ENCODE measurements around the gene GKN1.

Gene GKN1

DNA sequence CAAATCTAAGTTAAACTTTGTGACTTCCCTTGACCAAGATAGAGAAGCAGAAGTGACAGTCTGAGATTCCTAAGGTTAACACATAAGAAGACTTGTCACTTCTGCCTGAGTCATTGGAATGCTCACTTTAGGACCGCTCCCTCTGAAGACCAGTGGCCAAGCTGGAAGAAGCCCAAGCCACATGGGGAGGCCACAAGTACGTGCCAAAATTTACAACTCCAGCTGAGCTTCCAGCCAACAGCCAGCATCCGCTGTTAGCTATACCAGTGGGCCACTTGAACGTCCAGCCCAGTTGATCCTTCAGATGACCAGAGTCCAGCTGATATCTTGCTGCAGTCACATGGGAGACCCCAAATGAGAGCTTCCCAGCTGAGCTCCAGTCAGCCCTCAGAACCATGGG is 20.4 kb downstream of the GKN1 start:
- no peaks in the 10 kb centered on the region for H3K36me3 ChIP-seq (ENCODE audit: insufficient read depth, low read length)
- no peak overlapping the region for H3K4me2 ChIP-seq (ENCODE audit: low read depth, low read length, poor library complexity, severe bottlenecking)
- TF ChIP-seq, protein P1, sequence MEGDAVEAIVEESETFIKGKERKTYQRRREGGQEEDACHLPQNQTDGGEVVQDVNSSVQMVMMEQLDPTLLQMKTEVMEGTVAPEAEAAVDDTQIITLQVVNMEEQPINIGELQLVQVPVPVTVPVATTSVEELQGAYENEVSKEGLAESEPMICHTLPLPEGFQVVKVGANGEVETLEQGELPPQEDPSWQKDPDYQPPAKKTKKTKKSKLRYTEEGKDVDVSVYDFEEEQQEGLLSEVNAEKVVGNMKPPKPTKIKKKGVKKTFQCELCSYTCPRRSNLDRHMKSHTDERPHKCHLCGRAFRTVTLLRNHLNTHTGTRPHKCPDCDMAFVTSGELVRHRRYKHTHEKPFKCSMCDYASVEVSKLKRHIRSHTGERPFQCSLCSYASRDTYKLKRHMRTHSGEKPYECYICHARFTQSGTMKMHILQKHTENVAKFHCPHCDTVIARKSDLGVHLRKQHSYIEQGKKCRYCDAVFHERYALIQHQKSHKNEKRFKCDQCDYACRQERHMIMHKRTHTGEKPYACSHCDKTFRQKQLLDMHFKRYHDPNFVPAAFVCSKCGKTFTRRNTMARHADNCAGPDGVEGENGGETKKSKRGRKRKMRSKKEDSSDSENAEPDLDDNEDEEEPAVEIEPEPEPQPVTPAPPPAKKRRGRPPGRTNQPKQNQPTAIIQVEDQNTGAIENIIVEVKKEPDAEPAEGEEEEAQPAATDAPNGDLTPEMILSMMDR (conservative IDR thresholded peaks at IDR 0.05; ENCODE audit: low read length) = no peak
- no peak for TF ChIP-seq EZH2phosphoT487 (IDR thresholded peaks at IDR 0.05; ENCODE audit: borderline replicate concordance)
- no peaks in the 10 kb centered on the region for H3K9me3 ChIP-seq (ENCODE audit: insufficient read depth, low read depth, low read length)
- H3K79me2 ChIP-seq (ENCODE audit: insufficient read depth, low read length) = no peaks in the 10 kb centered on the region
- H3K4me1 ChIP-seq (ENCODE audit: insufficient read depth, low read length, poor library complexity, severe bottlenecking) = no peaks in the 10 kb centered on the region
- no peak overlapping the region for H3K9ac ChIP-seq (ENCODE audit: low read depth, low read length, poor library complexity, severe bottlenecking)
- H3K27me3 ChIP-seq (ENCODE audit: insufficient read depth, low read length, poor library complexity, severe bottlenecking) = no peaks in the 10 kb centered on the region
- H3K4me3 ChIP-seq (ENCODE audit: low read length, poor library complexity, severe bottlenecking) = no peak overlapping the region
- H4K20me1 ChIP-seq (ENCODE audit: insufficient read depth, low read length, poor library complexity, severe bottlenecking) = no peaks in the 10 kb centered on the region
- no peaks in the 10 kb centered on the region for H3K9me2 ChIP-seq (replicated peaks; ENCODE audit: low read depth, low read length)
- no peak overlapping the region for H2AFZ ChIP-seq (ENCODE audit: low read length)
- no peaks in the 10 kb centered on the region for H3F3A ChIP-seq (ENCODE audit: low read depth)

DNA sequence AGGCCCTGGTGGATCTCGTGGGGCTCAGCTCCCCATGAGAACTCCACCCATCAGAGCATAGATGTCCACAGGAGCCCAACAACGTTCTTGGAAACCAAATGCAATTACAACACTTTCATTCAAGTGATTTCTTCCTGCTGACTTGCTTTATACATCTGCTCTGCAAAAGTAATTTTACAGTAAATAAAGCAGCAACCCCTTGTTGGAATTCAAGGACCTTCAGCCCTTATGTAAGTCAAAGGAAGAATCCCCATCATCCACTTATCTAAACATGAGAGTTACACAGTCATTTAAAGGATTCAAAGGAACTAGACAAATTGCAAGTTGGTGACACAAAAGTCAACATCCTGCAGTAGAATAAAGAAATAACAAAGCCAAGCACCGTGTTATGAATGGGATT is 21.5 kb downstream of the GKN1 start:
- Histone ChIP-seq H3K36me3 (ENCODE audit: insufficient read depth, low read length) (no peaks in the 10 kb centered on the region), H3K4me2 (ENCODE audit: low read depth, low read length, poor library complexity, severe bottlenecking) (no peak overlapping the region), H3K9me2 (replicated peaks; ENCODE audit: low read depth, low read length) (no peaks in the 10 kb centered on the region), H3K79me2 (ENCODE audit: insufficient read depth, low read length) (no peaks in the 10 kb centered on the region), H3K9ac (ENCODE audit: low read depth, low read length, poor library complexity, severe bottlenecking) (no peak overlapping the region), H3K9me3 (ENCODE audit: insufficient read depth, low read depth, low read length) (no peaks in the 10 kb centered on the region), H3K4me3 (ENCODE audit: low read length, poor library complexity, severe bottlenecking) (no peak overlapping the region), H3K4me1 (ENCODE audit: insufficient read depth, low read length, poor library complexity, severe bottlenecking) (no peaks in the 10 kb centered on the region), H2AFZ (ENCODE audit: low read length) (no peak overlapping the region), H4K20me1 (ENCODE audit: insufficient read depth, low read length, poor library complexity, severe bottlenecking) (no peaks in the 10 kb centered on the region), H3K27me3 (ENCODE audit: insufficient read depth, low read length, poor library complexity, severe bottlenecking) (no peaks in the 10 kb centered on the region), H3F3A (ENCODE audit: low read depth) (no peaks in the 10 kb centered on the region)
- TF ChIP-seq, protein P1 (conservative IDR thresholded peaks at IDR 0.05; ENCODE audit: low read length) = no peak
- no peak for TF ChIP-seq EZH2phosphoT487 (IDR thresholded peaks at IDR 0.05; ENCODE audit: borderline replicate concordance)

DNA sequence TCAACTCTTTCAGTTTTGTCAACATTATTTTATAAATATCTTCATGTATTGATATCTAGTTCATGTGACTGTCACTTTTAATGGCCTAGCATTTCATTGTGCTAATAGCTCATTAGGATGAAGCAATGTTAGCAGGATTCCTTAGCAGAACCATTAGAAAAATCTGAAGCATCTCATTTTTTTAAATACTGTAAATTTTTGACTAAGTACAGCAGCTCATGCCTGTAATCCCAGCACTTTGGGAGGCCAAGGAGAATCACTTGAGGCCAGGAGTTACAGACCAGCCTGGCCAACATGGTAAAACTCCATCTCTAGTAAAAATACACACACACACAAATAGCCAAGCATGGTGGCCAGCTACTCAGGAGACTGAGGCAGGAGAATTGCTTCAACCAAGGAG is 23.0 kb downstream of the GKN1 start:
- no peaks in the 10 kb centered on the region for H3F3A ChIP-seq (ENCODE audit: low read depth)
- no peak overlapping the region for H2AFZ ChIP-seq (ENCODE audit: low read length)
- H3K9me2 ChIP-seq (replicated peaks; ENCODE audit: low read depth, low read length) = no peaks in the 10 kb centered on the region
- no peaks in the 10 kb centered on the region for H3K36me3 ChIP-seq (ENCODE audit: insufficient read depth, low read length)
- H3K4me3 ChIP-seq (ENCODE audit: low read length, poor library complexity, severe bottlenecking) = no peak overlapping the region
- no peaks in the 10 kb centered on the region for H3K4me1 ChIP-seq (ENCODE audit: insufficient read depth, low read length, poor library complexity, severe bottlenecking)
- H3K9ac ChIP-seq (ENCODE audit: low read depth, low read length, poor library complexity, severe bottlenecking) = no peak overlapping the region
- no peaks in the 10 kb centered on the region for H4K20me1 ChIP-seq (ENCODE audit: insufficient read depth, low read length, poor library complexity, severe bottlenecking)
- no peak for TF ChIP-seq EZH2phosphoT487 (IDR thresholded peaks at IDR 0.05; ENCODE audit: borderline replicate concordance)
- TF ChIP-seq, protein P1 (conservative IDR thresholded peaks at IDR 0.05; ENCODE audit: low read length) = no peak
- no peaks in the 10 kb centered on the region for H3K9me3 ChIP-seq (ENCODE audit: insufficient read depth, low read depth, low read length)
- H3K27me3 ChIP-seq (ENCODE audit: insufficient read depth, low read length, poor library complexity, severe bottlenecking) = no peaks in the 10 kb centered on the region
- H3K79me2 ChIP-seq (ENCODE audit: insufficient read depth, low read length) = no peaks in the 10 kb centered on the region
- H3K4me2 ChIP-seq (ENCODE audit: low read depth, low read length, poor library complexity, severe bottlenecking) = no peak overlapping the region

Data from Loucy (cell line).